Measurements from ENCODE around the gene RUNX2. TPM values are rescaled to one million over a fixed set of nuclear protein-coding genes. Genes with fewer than 3 reads are reported as not detected.

Gene RUNX2
- total RNA-seq, 2 experiments from 2014 or later = 0.27 to 0.44 TPM

GRCh38 chr6:45569210-45569945 is 241.2 kb downstream of the RUNX2 start:
- H3K27ac ChIP-seq (ENCODE audit: low read depth, low read length, poor library complexity, severe bottlenecking) = no peak overlapping the region
- H3K4me3 ChIP-seq (ENCODE audit: low read depth, low read length, poor library complexity, severe bottlenecking) = no peak overlapping the region
- H2AFZ ChIP-seq (ENCODE audit: low read length) = no peak overlapping the region
- intact Hi-C loops (cut with micrococcal nuclease; ENCODE audit: unreplicated experiment) = no loop called here
- H3K9me2 ChIP-seq (ENCODE audit: insufficient read depth, low read length) = no peaks in the 10 kb centered on the region
- H4K20me1 ChIP-seq (ENCODE audit: insufficient read depth, low read length) = no peaks in the 10 kb centered on the region
- no peaks in the 10 kb centered on the region for H3K79me2 ChIP-seq (ENCODE audit: insufficient read depth, low read depth, low read length)
- CTCF ChIA-PET (ENCODE audit: unreplicated experiment) = no interaction called here
- no peaks in the 10 kb centered on the region for H3K36me3 ChIP-seq (ENCODE audit: insufficient read depth, low read length)
- H3K9me3 ChIP-seq (ENCODE audit: low read length) = no peaks in the 10 kb centered on the region
- H3K4me2 ChIP-seq (ENCODE audit: low read length) = no peak overlapping the region
- POLR2A ChIA-PET = no interaction called here
- no TSS peak for BruUV-seq (replicated peaks)
- H3K4me1 ChIP-seq (ENCODE audit: insufficient read depth, low read length, poor library complexity, severe bottlenecking) = no peaks in the 10 kb centered on the region
- TF ChIP-seq CTCF (conservative IDR thresholded peaks at IDR 0.05; ENCODE audit: low read length) (no peak), EZH2phosphoT487 (IDR thresholded peaks at IDR 0.05; ENCODE audit: borderline replicate concordance, low read depth, low read length) (no peak)
- no peak for DNase-seq (ENCODE audit: low spot score)

- intact Hi-C loops (cut with micrococcal nuclease; ENCODE audit: unreplicated experiment) = no loop called here
- no peaks in the 10 kb centered on the region for H4K20me1 ChIP-seq (ENCODE audit: insufficient read depth, low read length)
- no peaks in the 10 kb centered on the region for H3K79me2 ChIP-seq (ENCODE audit: insufficient read depth, low read depth, low read length)
- no peak overlapping the region for H2AFZ ChIP-seq (ENCODE audit: low read length)
- TF ChIP-seq CTCF (conservative IDR thresholded peaks at IDR 0.05; ENCODE audit: low read length) (no peak), EZH2phosphoT487 (IDR thresholded peaks at IDR 0.05; ENCODE audit: borderline replicate concordance, low read depth, low read length) (no peak)
- no peak overlapping the region for H3K27ac ChIP-seq (ENCODE audit: low read depth, low read length, poor library complexity, severe bottlenecking)
- POLR2A ChIA-PET = no interaction called here
- H3K9me3 ChIP-seq (ENCODE audit: low read length) = no peaks in the 10 kb centered on the region
- CTCF ChIA-PET (ENCODE audit: unreplicated experiment) = no interaction called here
- H3K36me3 ChIP-seq (ENCODE audit: insufficient read depth, low read length) = no peaks in the 10 kb centered on the region
- H3K4me2 ChIP-seq (ENCODE audit: low read length) = no peak overlapping the region
- no peak overlapping the region for H3K4me3 ChIP-seq (ENCODE audit: low read depth, low read length, poor library complexity, severe bottlenecking)
- BruUV-seq (replicated peaks) = no TSS peak
- no peaks in the 10 kb centered on the region for H3K9me2 ChIP-seq (ENCODE audit: insufficient read depth, low read length)
- DNase-seq (ENCODE audit: low spot score) = no peak
- no peaks in the 10 kb centered on the region for H3K4me1 ChIP-seq (ENCODE audit: insufficient read depth, low read length, poor library complexity, severe bottlenecking)
Measured at GRCh38 chr6:45571159-45571558, 243.0 kb downstream of the RUNX2 start.

- Histone ChIP-seq H3K36me3 (ENCODE audit: insufficient read depth, low read length) (no peaks in the 10 kb centered on the region), H3K27ac (ENCODE audit: low read depth, low read length, poor library complexity, severe bottlenecking) (no peak overlapping the region), H3K9me2 (ENCODE audit: insufficient read depth, low read length) (no peaks in the 10 kb centered on the region), H3K9me3 (ENCODE audit: low read length) (no peaks in the 10 kb centered on the region), H3K4me1 (ENCODE audit: insufficient read depth, low read length, poor library complexity, severe bottlenecking) (no peaks in the 10 kb centered on the region), H3K4me3 (ENCODE audit: low read depth, low read length, poor library complexity, severe bottlenecking) (no peak overlapping the region), H2AFZ (ENCODE audit: low read length) (no peak overlapping the region), H4K20me1 (ENCODE audit: insufficient read depth, low read length) (no peaks in the 10 kb centered on the region), H3K4me2 (ENCODE audit: low read length) (no peak overlapping the region), H3K79me2 (ENCODE audit: insufficient read depth, low read depth, low read length) (no peaks in the 10 kb centered on the region)
- intact Hi-C loops (cut with micrococcal nuclease; ENCODE audit: unreplicated experiment) = no loop called here
- POLR2A ChIA-PET = no interaction called here
- DNase-seq (ENCODE audit: low spot score) = no peak
- CTCF ChIA-PET (ENCODE audit: unreplicated experiment) = no interaction called here
- BruUV-seq (replicated peaks) = no TSS peak
- TF ChIP-seq EZH2phosphoT487 (IDR thresholded peaks at IDR 0.05; ENCODE audit: borderline replicate concordance, low read depth, low read length) (no peak), CTCF (conservative IDR thresholded peaks at IDR 0.05; ENCODE audit: low read length) (no peak)
Measured at GRCh38 chr6:45572833-45573232, 244.7 kb downstream of the RUNX2 start.

Measured in OCI-LY7 (cell line).